ENCODE measurements around the gene AGMO. TPM values are rescaled to one million over a fixed set of nuclear protein-coding genes. Genes with fewer than 3 reads are reported as not detected.

Gene AGMO
- polyA plus RNA-seq, 4 donors: 0.86 to 1.1 (median 0.95) TPM

- DNase-seq (ENCODE audit: low read depth in 4 of 4, low spot score in 3 of 4): peak in 1 of 4 donors; percentile 20
Observed at GRCh38 chr7:15403751-15404150, 158.1 kb downstream of the AGMO start.

- no peak for DNase-seq (ENCODE audit: low read depth in 4 of 4, low spot score in 3 of 4)
Observed at GRCh38 chr7:15403315-15403714, 158.5 kb downstream of the AGMO start.

GRCh38 chr7:15402436-15403136, 159.2 kb downstream of the AGMO start:
- no peak for DNase-seq (ENCODE audit: low read depth in 4 of 4, low spot score in 3 of 4)

- DNase-seq (ENCODE audit: low read depth in 4 of 4, low spot score in 3 of 4): no peak
Observed at GRCh38 chr7:15400440-15400839, 161.4 kb downstream of the AGMO start.

- DNase-seq (ENCODE audit: low read depth in 4 of 4, low spot score in 3 of 4): no peak
Observed at GRCh38 chr7:15399441-15399840, 162.4 kb downstream of the AGMO start.

- no peak for DNase-seq (ENCODE audit: low read depth in 4 of 4, low spot score in 3 of 4)
Observed at GRCh38 chr7:15397922-15398760, 163.7 kb downstream of the AGMO start.

GRCh38 chr7:15397159-15397550, 164.7 kb downstream of the AGMO start:
- no peak for DNase-seq (ENCODE audit: low read depth in 4 of 4, low spot score in 3 of 4)

GRCh38 chr7:15396210-15397158, 165.3 kb downstream of the AGMO start:
- no peak for DNase-seq (ENCODE audit: low read depth in 4 of 4, low spot score in 3 of 4)

- no peak for DNase-seq (ENCODE audit: low read depth in 4 of 4, low spot score in 3 of 4)
Observed at GRCh38 chr7:15389073-15389472, 172.7 kb downstream of the AGMO start.

- no peak for DNase-seq (ENCODE audit: low read depth in 4 of 4, low spot score in 3 of 4)
Observed at GRCh38 chr7:15378494-15379145, 183.2 kb downstream of the AGMO start.

GRCh38 chr7:15376600-15376999, 185.2 kb downstream of the AGMO start:
- no peak for DNase-seq (ENCODE audit: low read depth in 4 of 4, low spot score in 3 of 4)

GRCh38 chr7:15370441-15370840, 191.4 kb downstream of the AGMO start:
- no peak for DNase-seq (ENCODE audit: low read depth in 4 of 4, low spot score in 3 of 4)

GRCh38 chr7:15368653-15369052, 193.2 kb downstream of the AGMO start:
- DNase-seq (ENCODE audit: low read depth in 4 of 4, low spot score in 3 of 4): no peak

GRCh38 chr7:15367897-15368296, 193.9 kb downstream of the AGMO start:
- DNase-seq (ENCODE audit: low read depth in 4 of 4, low spot score in 3 of 4): no peak

- no peak for DNase-seq (ENCODE audit: low read depth in 4 of 4, low spot score in 3 of 4)
Observed at GRCh38 chr7:15358112-15358511, 203.7 kb downstream of the AGMO start.

- no peak for DNase-seq (ENCODE audit: low read depth in 4 of 4, low spot score in 3 of 4)
Observed at GRCh38 chr7:15352421-15353206, 209.2 kb downstream of the AGMO start.

GRCh38 chr7:15345216-15345615, 216.6 kb downstream of the AGMO start:
- no peak for DNase-seq (ENCODE audit: low read depth in 4 of 4, low spot score in 3 of 4)

GRCh38 chr7:15341817-15342216, 220.0 kb downstream of the AGMO start:
- no peak for DNase-seq (ENCODE audit: low read depth in 4 of 4, low spot score in 3 of 4)

GRCh38 chr7:15336146-15336545, 225.7 kb downstream of the AGMO start:
- no peak for DNase-seq (ENCODE audit: low read depth in 4 of 4, low spot score in 3 of 4)

- DNase-seq (ENCODE audit: low read depth in 4 of 4, low spot score in 3 of 4): no peak
Observed at GRCh38 chr7:15335390-15335789, 226.4 kb downstream of the AGMO start.

Data from right renal pelvis (tissue), 4 donors.